ENCODE measurements around the gene RAPGEF6. TPM values are rescaled to one million over a fixed set of nuclear protein-coding genes. Genes with fewer than 3 reads are reported as not detected.

RAPGEF6 gene
- total and polyA plus RNA-seq, 9 of the 15 experiments (the other 6 are each of a cell fraction or from before 2014, with no cell fraction given), result 2.7 to 23.4 (median 12.7) TPM

GRCh38 chr5:131475541-131475941 lies 159.5 kb downstream of the RAPGEF6 start (continued):
- TF ChIP-seq, protein P1, sequence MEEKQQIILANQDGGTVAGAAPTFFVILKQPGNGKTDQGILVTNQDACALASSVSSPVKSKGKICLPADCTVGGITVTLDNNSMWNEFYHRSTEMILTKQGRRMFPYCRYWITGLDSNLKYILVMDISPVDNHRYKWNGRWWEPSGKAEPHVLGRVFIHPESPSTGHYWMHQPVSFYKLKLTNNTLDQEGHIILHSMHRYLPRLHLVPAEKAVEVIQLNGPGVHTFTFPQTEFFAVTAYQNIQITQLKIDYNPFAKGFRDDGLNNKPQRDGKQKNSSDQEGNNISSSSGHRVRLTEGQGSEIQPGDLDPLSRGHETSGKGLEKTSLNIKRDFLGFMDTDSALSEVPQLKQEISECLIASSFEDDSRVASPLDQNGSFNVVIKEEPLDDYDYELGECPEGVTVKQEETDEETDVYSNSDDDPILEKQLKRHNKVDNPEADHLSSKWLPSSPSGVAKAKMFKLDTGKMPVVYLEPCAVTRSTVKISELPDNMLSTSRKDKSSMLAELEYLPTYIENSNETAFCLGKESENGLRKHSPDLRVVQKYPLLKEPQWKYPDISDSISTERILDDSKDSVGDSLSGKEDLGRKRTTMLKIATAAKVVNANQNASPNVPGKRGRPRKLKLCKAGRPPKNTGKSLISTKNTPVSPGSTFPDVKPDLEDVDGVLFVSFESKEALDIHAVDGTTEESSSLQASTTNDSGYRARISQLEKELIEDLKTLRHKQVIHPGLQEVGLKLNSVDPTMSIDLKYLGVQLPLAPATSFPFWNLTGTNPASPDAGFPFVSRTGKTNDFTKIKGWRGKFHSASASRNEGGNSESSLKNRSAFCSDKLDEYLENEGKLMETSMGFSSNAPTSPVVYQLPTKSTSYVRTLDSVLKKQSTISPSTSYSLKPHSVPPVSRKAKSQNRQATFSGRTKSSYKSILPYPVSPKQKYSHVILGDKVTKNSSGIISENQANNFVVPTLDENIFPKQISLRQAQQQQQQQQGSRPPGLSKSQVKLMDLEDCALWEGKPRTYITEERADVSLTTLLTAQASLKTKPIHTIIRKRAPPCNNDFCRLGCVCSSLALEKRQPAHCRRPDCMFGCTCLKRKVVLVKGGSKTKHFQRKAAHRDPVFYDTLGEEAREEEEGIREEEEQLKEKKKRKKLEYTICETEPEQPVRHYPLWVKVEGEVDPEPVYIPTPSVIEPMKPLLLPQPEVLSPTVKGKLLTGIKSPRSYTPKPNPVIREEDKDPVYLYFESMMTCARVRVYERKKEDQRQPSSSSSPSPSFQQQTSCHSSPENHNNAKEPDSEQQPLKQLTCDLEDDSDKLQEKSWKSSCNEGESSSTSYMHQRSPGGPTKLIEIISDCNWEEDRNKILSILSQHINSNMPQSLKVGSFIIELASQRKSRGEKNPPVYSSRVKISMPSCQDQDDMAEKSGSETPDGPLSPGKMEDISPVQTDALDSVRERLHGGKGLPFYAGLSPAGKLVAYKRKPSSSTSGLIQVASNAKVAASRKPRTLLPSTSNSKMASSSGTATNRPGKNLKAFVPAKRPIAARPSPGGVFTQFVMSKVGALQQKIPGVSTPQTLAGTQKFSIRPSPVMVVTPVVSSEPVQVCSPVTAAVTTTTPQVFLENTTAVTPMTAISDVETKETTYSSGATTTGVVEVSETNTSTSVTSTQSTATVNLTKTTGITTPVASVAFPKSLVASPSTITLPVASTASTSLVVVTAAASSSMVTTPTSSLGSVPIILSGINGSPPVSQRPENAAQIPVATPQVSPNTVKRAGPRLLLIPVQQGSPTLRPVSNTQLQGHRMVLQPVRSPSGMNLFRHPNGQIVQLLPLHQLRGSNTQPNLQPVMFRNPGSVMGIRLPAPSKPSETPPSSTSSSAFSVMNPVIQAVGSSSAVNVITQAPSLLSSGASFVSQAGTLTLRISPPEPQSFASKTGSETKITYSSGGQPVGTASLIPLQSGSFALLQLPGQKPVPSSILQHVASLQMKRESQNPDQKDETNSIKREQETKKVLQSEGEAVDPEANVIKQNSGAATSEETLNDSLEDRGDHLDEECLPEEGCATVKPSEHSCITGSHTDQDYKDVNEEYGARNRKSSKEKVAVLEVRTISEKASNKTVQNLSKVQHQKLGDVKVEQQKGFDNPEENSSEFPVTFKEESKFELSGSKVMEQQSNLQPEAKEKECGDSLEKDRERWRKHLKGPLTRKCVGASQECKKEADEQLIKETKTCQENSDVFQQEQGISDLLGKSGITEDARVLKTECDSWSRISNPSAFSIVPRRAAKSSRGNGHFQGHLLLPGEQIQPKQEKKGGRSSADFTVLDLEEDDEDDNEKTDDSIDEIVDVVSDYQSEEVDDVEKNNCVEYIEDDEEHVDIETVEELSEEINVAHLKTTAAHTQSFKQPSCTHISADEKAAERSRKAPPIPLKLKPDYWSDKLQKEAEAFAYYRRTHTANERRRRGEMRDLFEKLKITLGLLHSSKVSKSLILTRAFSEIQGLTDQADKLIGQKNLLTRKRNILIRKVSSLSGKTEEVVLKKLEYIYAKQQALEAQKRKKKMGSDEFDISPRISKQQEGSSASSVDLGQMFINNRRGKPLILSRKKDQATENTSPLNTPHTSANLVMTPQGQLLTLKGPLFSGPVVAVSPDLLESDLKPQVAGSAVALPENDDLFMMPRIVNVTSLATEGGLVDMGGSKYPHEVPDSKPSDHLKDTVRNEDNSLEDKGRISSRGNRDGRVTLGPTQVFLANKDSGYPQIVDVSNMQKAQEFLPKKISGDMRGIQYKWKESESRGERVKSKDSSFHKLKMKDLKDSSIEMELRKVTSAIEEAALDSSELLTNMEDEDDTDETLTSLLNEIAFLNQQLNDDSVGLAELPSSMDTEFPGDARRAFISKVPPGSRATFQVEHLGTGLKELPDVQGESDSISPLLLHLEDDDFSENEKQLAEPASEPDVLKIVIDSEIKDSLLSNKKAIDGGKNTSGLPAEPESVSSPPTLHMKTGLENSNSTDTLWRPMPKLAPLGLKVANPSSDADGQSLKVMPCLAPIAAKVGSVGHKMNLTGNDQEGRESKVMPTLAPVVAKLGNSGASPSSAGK (IDR thresholded peaks at IDR 0.05), result no peak
- TF ChIP-seq ZNF639 (CRISPR knock-in tag; conservative IDR thresholded peaks at IDR 0.05 in 1 of 2, IDR thresholded peaks at IDR 0.05 in 1 of 2) (no peak), NFYB (IDR thresholded peaks at IDR 0.05; ENCODE audit: extremely low read depth, insufficient read length) (no peak), ZNF274 (IDR thresholded peaks at IDR 0.05; ENCODE audit: borderline replicate concordance, low read depth, low read length) (no peak), KAT8 (IDR thresholded peaks at IDR 0.05; ENCODE audit: low read depth) (no peak), ZFX (CRISPR knock-in tag; IDR thresholded peaks at IDR 0.05) (no peak), XRCC5 (IDR thresholded peaks at IDR 0.05; ENCODE audit: low read depth, low read length) (no peak), TAL1 (IDR thresholded peaks at IDR 0.05) (no peak), ZC3H4 (CRISPR knock-in tag; IDR thresholded peaks at IDR 0.05; ENCODE audit: borderline replicate concordance) (no peak), ZNF143 (CRISPR knock-in tag; IDR thresholded peaks at IDR 0.05) (no peak), SMARCA4 (IDR thresholded peaks at IDR 0.05) (no peak)
- TF ChIP-seq, protein P2, sequence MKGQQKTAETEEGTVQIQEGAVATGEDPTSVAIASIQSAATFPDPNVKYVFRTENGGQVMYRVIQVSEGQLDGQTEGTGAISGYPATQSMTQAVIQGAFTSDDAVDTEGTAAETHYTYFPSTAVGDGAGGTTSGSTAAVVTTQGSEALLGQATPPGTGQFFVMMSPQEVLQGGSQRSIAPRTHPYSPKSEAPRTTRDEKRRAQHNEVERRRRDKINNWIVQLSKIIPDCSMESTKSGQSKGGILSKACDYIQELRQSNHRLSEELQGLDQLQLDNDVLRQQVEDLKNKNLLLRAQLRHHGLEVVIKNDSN (CRISPR knock-in tag; IDR thresholded peaks at IDR 0.05), result no peak

Measured in K562 (cell line).